CD4-positive, alpha-beta T cell (primary cell): Measurements from ENCODE around the gene BLTP1. TPM values are rescaled to one million over a fixed set of nuclear protein-coding genes. Genes with fewer than 3 reads are reported as not detected.
"Not testable (repeated sequence)": the region's sequence is repeated elsewhere in the genome, so short reads cannot be mapped to it uniquely, and the experiment has no call there.

Source experiments
- ATAC-seq: fragments of 200-7000 bp; cut with Tn5 transposase; one replicate; pipeline ENCODE4 v1.10.0; 2022; ENCODE audit warnings: mild to moderate bottlenecking; ENCODE audit not compliant: poor library complexity
- CTCF ChIA-PET: fragments of 350-600 bp; sonication (Branson Sonifier 250); formaldehyde crosslinking; loops from one replicate; lab custom pipeline; 2021; ENCODE audit warnings: antibody characterized with exemption, inconsistent platforms; lab: Charles Lee
- POLR2A ChIA-PET: fragments of 350-600 bp; sonication (Branson Sonifier 250); formaldehyde crosslinking; loops from one replicate; lab custom pipeline; 2021; ENCODE audit warnings: antibody characterized with exemption, inconsistent platforms; lab: Charles Lee
- DNase-seq, 14 experiments: peaks; one replicate each; pipeline ENCODE4 v3.0.0-alpha.2; 2013 to 2020; ENCODE audit warnings: mixed read lengths in 2 of 14
- H3K27ac ChIP-seq, 2 donors: one replicate each; pipeline versions ENCODE4 v1.5.1 to v1.7.0; 2013; ENCODE audit warnings: low read length in 2 of 2, low read depth in 1 of 2, mild to moderate bottlenecking in 1 of 2
- H3K27me3 ChIP-seq, 2 experiments: 1 replicate in 1 of 2; 2 replicates in 1 of 2; pipeline versions ENCODE4 v1.6.1 to v1.7.0; 2013; ENCODE audit warnings: low read length in 2 of 2, control low read depth in 1 of 2, mild to moderate bottlenecking in 1 of 2, moderate library complexity in 1 of 2; ENCODE audit not compliant: insufficient read depth in 2 of 2, control insufficient read depth in 1 of 2
- H3K36me3 ChIP-seq: one replicate; pipeline ENCODE4 v1.6.1; 2013; ENCODE audit warnings: low read length, control low read depth; ENCODE audit not compliant: insufficient read depth
- H3K4me1 ChIP-seq: one replicate; pipeline ENCODE4 v1.6.1; 2013; ENCODE audit warnings: low read length, control low read depth; ENCODE audit not compliant: insufficient read depth
- H3K4me3 ChIP-seq: one replicate; pipeline ENCODE4 v1.5.1; 2013; ENCODE audit warnings: mild to moderate bottlenecking, low read length, moderate library complexity
- H3K9me3 ChIP-seq, 2 experiments: 1 replicate in 1 of 2; 2 replicates in 1 of 2; pipeline versions ENCODE4 v1.6.1 to v1.7.0; 2013; ENCODE audit warnings: low read length in 2 of 2, mild to moderate bottlenecking in 2 of 2, control low read depth in 1 of 2, moderate library complexity in 1 of 2; ENCODE audit not compliant: control insufficient read depth in 1 of 2, insufficient read depth in 1 of 2
- H3K27ac Mint-ChIP-seq: one replicate; pipeline ENCODE4 v1.8.0; 2020; ENCODE audit warnings: mixed read lengths
- H3K27me3 Mint-ChIP-seq: one replicate; pipeline ENCODE4 v1.8.0; 2021; ENCODE audit warnings: mixed read lengths
- H3K36me3 Mint-ChIP-seq: one replicate; pipeline ENCODE4 v1.8.0; 2021; ENCODE audit warnings: low read depth, mixed read lengths
- H3K4me1 Mint-ChIP-seq: one replicate; pipeline ENCODE4 v1.8.0; 2021; ENCODE audit warnings: low read depth, mixed read lengths
- H3K4me3 Mint-ChIP-seq: one replicate; pipeline ENCODE4 v1.8.0; 2020; ENCODE audit warnings: mild to moderate bottlenecking, mixed read lengths
- H3K9me3 Mint-ChIP-seq: one replicate; pipeline ENCODE4 v1.8.0; 2020; ENCODE audit warnings: mixed read lengths
- CTCF ChIP-seq: fragments of 200-600 bp; IDR thresholded peaks from one replicate; pipeline ENCODE4 v1.8.0; 2022; ENCODE audit warnings: antibody characterized with exemption, mild to moderate bottlenecking
- intact Hi-C, 2 experiments: fragments of 100-400 bp; cut with DNase I in 1 of 2; cut with micrococcal nuclease in 1 of 2; formaldehyde crosslinking; loops; one replicate each; pipeline versions ENCODE4 v1.15.1 to v1.9.0; 2023 to 2025; cut with DNase I, micrococcal nuclease
- total RNA-seq, 174 experiments: library from RNA in 2 of 174; stranded (reverse) in 2 of 174; gene quantifications; one replicate each; pipeline ENCODE4 v1.2.3 and lab custom pipeline; 2021 to 2026

BLTP1 gene
- total RNA-seq, 2 experiments from 2014 or later: 86.9 to 93.6 TPM

GRCh38 chr4:122107680-122108079 lies 44.5 kb upstream of the BLTP1 start:
- Histone ChIP-seq H3K4me1 (peaks cover 3% of the 10 kb centered on the region), H3K4me3 (no peak overlapping the region), H3K27ac (no peak overlapping the region), H3K27me3 (no peaks in the 10 kb centered on the region), H3K9me3 (no peaks in the 10 kb centered on the region), H3K36me3 (no peaks in the 10 kb centered on the region)
- Mint-ChIP-seq H3K4me1 (no peaks in the 10 kb centered on the region), H3K4me3 (no peak overlapping the region), H3K36me3 (no peaks in the 10 kb centered on the region), H3K27ac (no peak overlapping the region), H3K9me3 (no peaks in the 10 kb centered on the region), H3K27me3 (peaks cover 21% of the 10 kb centered on the region)
- TF ChIP-seq CTCF: no peak
- DNase-seq: no peak
- ChIA-PET CTCF (interaction anchor here (0.6 kb wide), 1 partner anchor 13 kb away, joined by 3 read pairs; no protein-coding TSS in a partner anchor), POLR2A (no interaction called here)
- no peak for ATAC-seq
- intact Hi-C loops: no loop called here

- H3K36me3 Mint-ChIP-seq, H3K4me1 Mint-ChIP-seq, H3K9me3 ChIP-seq, H3K27ac ChIP-seq, DNase-seq, H3K27ac Mint-ChIP-seq, intact Hi-C loops, ATAC-seq, H3K9me3 Mint-ChIP-seq, H3K36me3 ChIP-seq, H3K4me3 ChIP-seq, POLR2A ChIA-PET, H3K4me3 Mint-ChIP-seq, H3K27me3 ChIP-seq, CTCF ChIA-PET, H3K4me1 ChIP-seq: not testable (repeated sequence)
- H3K27me3 Mint-ChIP-seq: peaks cover 16% of the 10 kb centered on the region
Measured at GRCh38 chr4:122110304-122110703, 41.8 kb upstream of the BLTP1 start.

GRCh38 chr4:122117743-122118142 lies 34.4 kb upstream of the BLTP1 start:
- intact Hi-C loops: no loop called here

More at GRCh38 chr4:122117743-122118142, 34.4 kb upstream of the BLTP1 start:
- Mint-ChIP-seq H3K27me3 (no peaks in the 10 kb centered on the region), H3K36me3 (peaks cover 7% of the 10 kb centered on the region), H3K4me1 (peaks cover 21% of the 10 kb centered on the region), H3K27ac (peak overlapping the region; percentile 66), H3K9me3 (peaks cover 7% of the 10 kb centered on the region), H3K4me3 (no peak overlapping the region)
- Histone ChIP-seq H3K27me3 (no peaks in the 10 kb centered on the region), H3K4me3 (no peak overlapping the region), H3K9me3 (peaks cover 0 to 7% of the 10 kb centered on the region in 2 experiments), H3K4me1 (peaks cover 21% of the 10 kb centered on the region), H3K27ac (peak overlapping the region in 1 of 2 donors; percentile 14), H3K36me3 (no peaks in the 10 kb centered on the region)
- POLR2A ChIA-PET: interaction anchor here (0.7 to 1.0 kb wide), 3 partner anchors 13 to 468 kb away, joined by 3 to 5 read pairs (median 3); partner anchors contain the start of gene BLTP1
- ATAC-seq: peak; percentile 79
- peak in 7 of 14 experiments; percentile 2 to 73 (median 20) for DNase-seq
- no peak for TF ChIP-seq CTCF
- CTCF ChIA-PET: no interaction called here
